ENCODE results near the gene LRRC74B. TPM values are rescaled to one million over a fixed set of nuclear protein-coding genes. Genes with fewer than 3 reads are reported as not detected.
"Not testable (repeated sequence)": the region's sequence is repeated elsewhere in the genome, so short reads cannot be mapped to it uniquely, and the experiment has no call there.

LRRC74B gene
- total RNA-seq, 2 experiments from 2014 or later: not detected

- peaks cover 3% of the 10 kb centered on the region for H3K4me1 Mint-ChIP-seq
- ChIA-PET CTCF (no interaction called here), POLR2A (no interaction called here)
- H3K4me3 Mint-ChIP-seq: no peak overlapping the region
- no peaks in the 10 kb centered on the region for H3K9me3 Mint-ChIP-seq
- H3K36me3 Mint-ChIP-seq (ENCODE audit: low read depth): no peaks in the 10 kb centered on the region
- peaks cover 30% of the 10 kb centered on the region for H3K27me3 Mint-ChIP-seq
- H3K27ac Mint-ChIP-seq: no peak overlapping the region
- DNase-seq: no peak
These were observed 14.2 kb upstream of the LRRC74B start for GRCh38 chr22:21031545-21032036.

DNA sequence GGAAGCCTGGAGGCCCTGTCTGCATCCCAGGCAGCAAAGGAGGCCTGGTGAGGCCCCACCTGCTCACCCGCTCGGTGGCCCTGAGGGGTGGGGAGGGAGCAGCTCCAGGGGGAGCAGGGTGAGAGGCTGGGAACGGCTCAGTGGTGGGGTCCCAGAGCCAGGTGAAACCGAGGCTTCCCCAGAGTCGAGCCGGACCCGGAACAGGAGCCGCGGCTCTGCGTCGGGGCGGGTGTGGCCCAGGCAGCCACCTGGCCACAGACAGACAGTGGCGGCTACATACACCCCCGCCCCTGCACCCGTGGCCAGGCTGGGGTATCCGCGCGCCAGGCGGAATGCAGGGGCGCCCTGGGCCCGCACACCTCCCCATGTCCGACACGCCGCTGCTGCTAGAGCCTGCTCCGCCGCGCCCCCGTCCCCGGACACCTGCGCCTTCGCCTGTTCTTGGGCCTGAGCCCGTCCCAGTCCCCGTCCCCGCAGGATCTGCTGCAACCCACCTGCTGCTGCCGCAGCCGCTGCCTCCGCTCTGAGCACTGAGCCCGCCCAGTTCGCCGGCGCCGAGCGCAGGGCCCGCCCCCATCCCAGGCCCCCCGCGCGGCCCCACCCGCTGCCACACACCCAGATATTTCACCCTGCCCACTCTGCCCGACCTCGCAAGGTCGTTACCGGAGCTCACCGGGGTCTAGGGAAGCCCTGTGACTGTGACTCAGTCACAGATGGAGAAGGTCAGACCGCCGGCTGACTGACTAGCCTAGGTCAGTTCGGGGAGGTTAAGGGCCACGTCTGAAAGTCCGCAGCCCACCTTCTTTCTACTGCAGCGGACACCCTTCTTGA, 13.5 kb upstream of the LRRC74B start, which contains the start of gene SLC7A4:
Gene SLC7A4, minus strand, starts transcription at position 525 of the 831 bp plus-strand sequence. CDS start 749 bp downstream, outside the sequence.
- Mint-ChIP-seq H3K36me3 (ENCODE audit: low read depth) (no peaks in the 10 kb centered on the region), H3K27me3 (peaks cover 31% of the 10 kb centered on the region), H3K4me1 (peaks cover 3% of the 10 kb centered on the region), H3K27ac (no peak within 1 kb of the TSS), H3K4me3 (no peak within 1 kb of the TSS), H3K9me3 (no peaks in the 10 kb centered on the region)
- ChIA-PET POLR2A (no interaction called here), CTCF (no interaction called here)
- DNase-seq: no peak

DNA sequence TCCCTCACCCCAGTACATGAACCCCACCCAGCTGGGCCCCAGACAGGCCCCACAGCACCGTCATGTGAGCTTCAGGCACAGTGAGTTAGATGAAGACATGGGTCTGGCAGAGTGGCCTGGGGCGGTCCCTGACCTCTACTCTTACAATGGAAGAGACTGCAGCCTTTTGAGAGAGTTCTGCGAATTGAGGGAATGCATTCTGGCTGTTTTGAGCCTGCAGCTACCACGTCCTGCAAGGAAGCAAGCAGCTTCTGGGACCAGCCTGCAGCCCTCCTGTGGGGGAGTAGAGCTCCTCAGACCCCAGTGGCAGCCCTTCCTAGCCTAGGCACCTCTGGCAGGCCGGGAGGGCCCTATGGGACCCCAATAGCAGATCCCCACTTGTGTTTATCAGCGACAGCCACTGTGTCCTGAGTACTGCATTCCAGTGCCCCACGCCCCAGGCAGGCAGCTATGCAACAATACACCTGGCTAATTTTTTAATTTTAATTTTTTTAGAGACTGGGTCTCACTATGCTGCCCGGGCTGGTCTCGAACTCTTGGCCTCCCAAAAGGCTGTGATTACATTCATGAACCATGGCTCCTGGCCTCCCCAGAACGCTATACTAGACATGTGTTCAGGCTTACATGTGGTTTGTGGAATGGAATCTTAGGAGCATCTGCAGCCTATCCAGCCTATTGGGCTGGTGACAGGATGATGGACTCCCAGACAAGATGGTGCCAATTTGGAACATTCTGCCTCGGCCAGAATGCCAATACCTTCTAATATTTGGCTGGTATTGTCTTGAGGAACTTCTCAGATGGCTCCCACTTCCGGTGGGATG, 12.7 kb upstream of the LRRC74B start:
- peaks cover 32% of the 10 kb centered on the region for H3K27me3 Mint-ChIP-seq
- H3K27ac Mint-ChIP-seq: no peak overlapping the region
- H3K36me3 Mint-ChIP-seq (ENCODE audit: low read depth): no peaks in the 10 kb centered on the region
- POLR2A ChIA-PET: no interaction called here
- peaks cover 3% of the 10 kb centered on the region for H3K4me1 Mint-ChIP-seq
- H3K4me3 Mint-ChIP-seq: no peak overlapping the region
- no peak for DNase-seq
- H3K9me3 Mint-ChIP-seq: no peaks in the 10 kb centered on the region
- CTCF ChIA-PET: no interaction called here

GRCh38 chr22:21033895-21034294, 11.9 kb upstream of the LRRC74B start:
- ChIA-PET CTCF (no interaction called here), POLR2A (no interaction called here)
- H3K36me3 Mint-ChIP-seq (ENCODE audit: low read depth): no peaks in the 10 kb centered on the region
- no peak overlapping the region for H3K4me3 Mint-ChIP-seq
- peaks cover 36% of the 10 kb centered on the region for H3K27me3 Mint-ChIP-seq
- peaks cover 3% of the 10 kb centered on the region for H3K4me1 Mint-ChIP-seq
- H3K27ac Mint-ChIP-seq: no peak overlapping the region
- DNase-seq: no peak
- H3K9me3 Mint-ChIP-seq: no peaks in the 10 kb centered on the region

DNA sequence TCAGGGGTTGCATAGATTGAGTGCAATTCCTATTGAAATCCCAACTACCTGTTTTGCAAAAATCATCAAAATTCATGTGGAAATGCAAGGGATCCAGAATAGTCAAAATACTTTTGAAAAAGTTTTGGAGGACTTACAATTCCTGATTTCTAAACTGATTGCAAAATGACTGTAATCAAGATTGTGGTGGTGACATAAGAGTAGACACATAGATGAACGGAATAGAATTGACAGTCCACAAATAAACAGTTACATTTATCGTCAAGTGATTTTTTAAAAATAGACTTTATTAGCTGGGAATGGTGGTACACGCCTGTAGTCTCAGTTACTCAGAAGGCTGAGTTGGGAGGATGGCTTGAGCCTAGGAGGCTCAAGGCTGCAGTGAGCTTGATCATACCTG, 10.8 kb upstream of the LRRC74B start:
- DNase-seq: no peak
- peaks cover 3% of the 10 kb centered on the region for H3K4me1 Mint-ChIP-seq
- H3K9me3 Mint-ChIP-seq: no peaks in the 10 kb centered on the region
- H3K27me3 Mint-ChIP-seq: peaks cover 36% of the 10 kb centered on the region
- H3K4me3 Mint-ChIP-seq: no peak overlapping the region
- H3K36me3 Mint-ChIP-seq (ENCODE audit: low read depth): no peaks in the 10 kb centered on the region
- POLR2A ChIA-PET: no interaction called here
- CTCF ChIA-PET: no interaction called here
- no peak overlapping the region for H3K27ac Mint-ChIP-seq

DNA sequence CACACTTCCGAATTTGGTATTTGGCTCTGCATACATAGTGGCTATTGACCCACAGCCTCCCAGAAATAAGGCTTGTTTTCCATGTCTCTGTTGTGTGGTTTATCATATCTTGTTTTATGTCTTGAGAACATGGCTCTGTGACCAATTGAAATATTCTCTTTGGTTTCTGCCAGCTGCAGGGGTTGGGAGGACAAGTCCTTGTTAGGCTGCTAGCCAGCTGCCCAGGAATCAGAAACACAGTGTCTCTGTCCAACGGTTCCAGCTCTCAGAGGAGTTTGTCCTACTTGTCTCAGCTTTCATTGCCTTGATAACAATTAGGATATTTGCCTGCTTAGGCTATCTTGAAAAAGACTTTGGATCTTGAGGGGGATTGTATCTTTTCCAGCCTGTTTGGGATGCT, 7.3 kb upstream of the LRRC74B start:
- ChIA-PET CTCF (no interaction called here), POLR2A (no interaction called here)
- no peaks in the 10 kb centered on the region for H3K36me3 Mint-ChIP-seq (ENCODE audit: low read depth)
- no peak overlapping the region for H3K27ac Mint-ChIP-seq
- H3K27me3 Mint-ChIP-seq: peaks cover 23% of the 10 kb centered on the region
- no peaks in the 10 kb centered on the region for H3K9me3 Mint-ChIP-seq
- H3K4me1 Mint-ChIP-seq: peaks cover 7% of the 10 kb centered on the region
- no peak overlapping the region for H3K4me3 Mint-ChIP-seq
- no peak for DNase-seq

GRCh38 chr22:21039158-21039557, 6.6 kb upstream of the LRRC74B start:
- CTCF ChIA-PET; H3K27ac Mint-ChIP-seq; H3K4me3 Mint-ChIP-seq; H3K4me1 Mint-ChIP-seq; POLR2A ChIA-PET; H3K9me3 Mint-ChIP-seq; H3K36me3 Mint-ChIP-seq (ENCODE audit: low read depth); DNase-seq: not testable (repeated sequence)
- H3K27me3 Mint-ChIP-seq: peaks cover 21% of the 10 kb centered on the region

DNA sequence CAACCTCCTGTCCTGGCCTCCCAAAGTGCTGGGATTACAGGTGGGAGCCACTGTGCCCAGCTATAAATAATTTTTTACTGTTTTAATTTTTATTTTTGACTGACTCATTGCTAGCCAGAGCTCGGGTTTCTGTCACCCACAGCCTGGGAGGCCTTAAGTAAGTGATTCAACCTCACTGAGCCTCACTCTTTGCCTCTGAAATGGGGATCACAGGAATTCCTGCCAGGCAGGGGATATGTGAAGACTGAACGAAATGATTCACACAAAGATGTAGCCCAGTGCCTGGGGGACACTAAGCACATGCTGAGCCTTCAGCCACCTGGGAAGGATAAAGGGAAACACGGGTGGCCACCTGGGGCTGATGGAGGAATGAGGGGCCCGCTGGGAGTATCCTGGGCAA, 3.8 kb upstream of the LRRC74B start:
- DNase-seq: no peak
- H3K27me3 Mint-ChIP-seq: peaks cover 24% of the 10 kb centered on the region
- peaks cover 27% of the 10 kb centered on the region for H3K4me1 Mint-ChIP-seq
- no peak overlapping the region for H3K4me3 Mint-ChIP-seq
- H3K27ac Mint-ChIP-seq: no peak overlapping the region
- H3K9me3 Mint-ChIP-seq: no peaks in the 10 kb centered on the region
- H3K36me3 Mint-ChIP-seq (ENCODE audit: low read depth): no peaks in the 10 kb centered on the region
- POLR2A ChIA-PET: no interaction called here
- CTCF ChIA-PET: interaction anchor here (1.5 kb wide), 1 partner anchor 23 kb away, joined by 3 read pairs; no protein-coding TSS in a partner anchor

GRCh38 chr22:21042978-21043859, 2.5 kb upstream of the LRRC74B start:
- H3K4me1 Mint-ChIP-seq: peaks cover 27% of the 10 kb centered on the region
- no peak overlapping the region for H3K27ac Mint-ChIP-seq
- H3K4me3 Mint-ChIP-seq: no peak overlapping the region
- H3K27me3 Mint-ChIP-seq: peaks cover 22% of the 10 kb centered on the region
- POLR2A ChIA-PET: no interaction called here
- no peaks in the 10 kb centered on the region for H3K36me3 Mint-ChIP-seq (ENCODE audit: low read depth)
- no peaks in the 10 kb centered on the region for H3K9me3 Mint-ChIP-seq
- CTCF ChIA-PET: interaction anchor here (0.6 to 0.9 kb wide), 2 partner anchors 21 to 44 kb away, joined by 3 to 4 read pairs; no protein-coding TSS in a partner anchor
- DNase-seq: no peak

DNA sequence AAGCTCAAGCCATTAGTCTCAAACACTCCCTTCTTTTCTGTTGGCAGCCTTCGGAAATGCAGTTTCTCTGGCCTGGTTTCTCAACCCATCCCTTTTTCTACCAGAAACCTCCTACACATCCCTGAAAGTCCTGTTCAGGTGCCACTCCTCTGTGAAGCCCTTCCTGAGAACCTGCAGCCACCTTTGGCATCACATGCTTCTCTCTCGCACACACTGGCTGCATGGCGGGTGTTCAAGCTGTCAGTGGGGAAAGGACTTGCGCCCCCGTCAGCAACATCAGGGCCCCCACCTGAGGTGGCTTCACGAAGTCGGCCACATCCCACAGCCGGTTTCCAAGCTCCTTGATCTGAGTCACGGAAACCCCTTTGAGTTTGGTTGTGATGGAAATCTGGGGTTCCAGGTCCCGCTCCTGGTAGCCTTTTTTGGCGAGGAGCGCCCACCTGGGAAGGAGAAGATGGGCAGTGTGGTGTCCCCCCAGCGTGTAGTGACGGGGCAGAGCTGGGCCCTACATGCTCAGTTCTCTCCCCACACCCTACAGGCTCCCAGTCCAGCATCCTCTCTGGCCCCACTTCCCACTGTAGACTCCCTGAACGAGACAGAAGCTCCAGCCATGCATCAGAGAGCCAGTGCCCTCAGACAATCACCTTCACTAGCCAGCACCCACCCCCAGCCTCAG, 1.7 kb upstream of the LRRC74B start:
- H3K27me3 Mint-ChIP-seq: peaks cover 18% of the 10 kb centered on the region
- POLR2A ChIA-PET: no interaction called here

DNA sequence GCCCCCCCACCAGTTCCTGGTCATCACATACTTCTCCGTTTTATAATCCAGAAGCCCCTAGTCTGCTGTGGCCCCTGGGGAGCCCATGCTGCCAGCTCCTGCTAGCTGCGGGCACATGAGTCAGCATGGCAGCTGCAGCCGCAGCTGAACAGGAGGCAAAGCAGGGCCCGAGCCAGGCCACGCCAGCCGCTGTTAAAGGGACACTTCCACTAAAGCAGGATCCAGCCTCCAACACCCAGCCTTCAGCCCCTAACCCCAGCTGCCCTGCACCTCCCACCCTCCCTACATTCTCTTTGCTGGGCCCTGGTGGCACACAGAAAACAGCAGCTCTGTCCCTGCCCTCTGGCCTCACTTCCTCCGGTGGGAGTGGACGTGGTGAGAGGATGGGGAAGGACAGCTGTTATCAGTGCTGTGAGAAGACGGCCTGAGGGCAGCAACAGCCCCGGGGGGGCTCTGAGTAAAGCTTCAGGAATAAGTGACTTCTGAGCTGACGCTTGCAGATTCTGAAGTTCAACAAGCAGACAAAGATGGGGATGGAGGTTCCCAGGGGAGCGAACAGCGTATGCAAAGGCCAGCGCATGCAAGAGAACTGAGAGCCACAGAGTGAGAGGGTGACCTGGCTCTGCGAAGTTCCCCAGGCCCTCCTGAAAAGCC, 688 bp upstream of the LRRC74B start:
- no peak overlapping the region for H3K4me3 Mint-ChIP-seq
- H3K27me3 Mint-ChIP-seq: peaks cover 18% of the 10 kb centered on the region
- POLR2A ChIA-PET: no interaction called here
- DNase-seq: no peak
- no peaks in the 10 kb centered on the region for H3K36me3 Mint-ChIP-seq (ENCODE audit: low read depth)
- peaks cover 27% of the 10 kb centered on the region for H3K4me1 Mint-ChIP-seq
- CTCF ChIA-PET: no interaction called here
- H3K27ac Mint-ChIP-seq: peak overlapping the region; percentile 83
- no peaks in the 10 kb centered on the region for H3K9me3 Mint-ChIP-seq

More for the DNA sequence above, 1.7 kb upstream of the LRRC74B start:
- peaks cover 27% of the 10 kb centered on the region for H3K4me1 Mint-ChIP-seq
- no peaks in the 10 kb centered on the region for H3K9me3 Mint-ChIP-seq
- H3K4me3 Mint-ChIP-seq: no peak overlapping the region
- no peak for DNase-seq
- CTCF ChIA-PET: interaction anchor here (0.6 kb wide), 1 partner anchor 22 kb away, joined by 4 read pairs; no protein-coding TSS in a partner anchor
- no peak overlapping the region for H3K27ac Mint-ChIP-seq
- no peaks in the 10 kb centered on the region for H3K36me3 Mint-ChIP-seq (ENCODE audit: low read depth)
